HG03442 (cell line): ENCODE data around the gene RCSD1.
"Not testable (repeated sequence)": the region's sequence is repeated elsewhere in the genome, so short reads cannot be mapped to it uniquely, and the experiment has no call there.

Source experiments
- ATAC-seq: cut with Tn5 transposase; IDR thresholded peaks from one replicate; pipeline ENCODE4 v1.9.1; 2021; ENCODE audit warnings: mild to moderate bottlenecking, moderate library complexity; ENCODE audit not compliant: unreplicated experiment

The RCSD1 gene

DNA sequence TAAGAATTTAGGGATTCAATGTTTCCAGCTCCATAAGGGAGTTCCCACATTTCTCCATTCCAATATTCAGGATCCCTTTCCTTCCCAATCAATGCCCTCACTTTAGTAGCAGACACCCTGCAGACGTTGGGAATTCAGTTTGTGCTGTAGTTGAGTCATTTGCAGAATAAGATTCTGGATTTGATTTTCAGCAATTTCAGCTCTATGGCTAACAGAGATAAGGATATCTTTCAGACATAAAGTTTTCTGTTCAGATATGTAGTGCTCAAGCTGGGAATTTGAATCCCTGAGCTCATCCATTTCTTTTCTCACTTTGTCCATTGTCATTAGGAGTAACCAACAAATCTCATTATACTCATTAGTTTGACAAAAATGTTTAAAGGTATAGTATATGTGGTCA lies 104.8 kb downstream of the RCSD1 start:
- no peak for ATAC-seq

DNA sequence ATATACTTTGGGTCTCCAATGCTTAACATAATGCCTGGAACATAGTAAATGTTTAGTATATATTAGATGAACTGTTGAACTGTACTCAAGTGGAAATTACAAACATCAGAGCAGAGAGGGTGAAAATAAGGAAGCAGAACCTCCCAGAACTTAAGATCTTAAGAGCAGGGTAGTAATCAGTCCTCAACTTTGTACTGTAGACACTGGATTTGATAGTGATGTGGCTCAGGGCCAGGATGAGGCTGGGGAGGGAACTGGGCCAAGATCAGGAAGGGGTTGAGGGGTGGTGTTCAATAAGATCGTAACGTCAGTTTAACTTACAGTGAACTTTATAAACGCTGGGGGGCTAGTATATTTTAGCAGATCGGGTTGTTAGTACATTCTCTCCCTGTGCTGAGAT lies 107.1 kb downstream of the RCSD1 start:
- ATAC-seq, result no peak

DNA sequence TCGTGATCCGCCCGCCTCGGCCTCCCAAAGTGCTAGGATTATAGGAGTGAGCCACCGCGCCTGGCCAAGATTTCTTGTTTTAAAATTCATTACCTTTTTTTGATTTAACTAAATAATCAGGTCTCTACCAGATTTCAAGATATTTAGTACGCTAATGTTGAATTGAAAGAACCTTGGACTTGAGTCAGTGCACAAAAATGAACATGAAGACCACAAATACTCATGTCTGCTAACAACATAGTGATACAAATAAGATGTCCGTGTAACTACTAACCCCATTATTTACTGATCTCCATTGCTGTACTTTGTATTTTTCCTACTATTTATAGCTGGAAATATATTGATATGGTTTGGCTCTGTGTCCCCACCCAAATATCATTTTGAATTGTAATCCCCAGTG lies 108.1 kb downstream of the RCSD1 start:
- ATAC-seq, result no peak

DNA sequence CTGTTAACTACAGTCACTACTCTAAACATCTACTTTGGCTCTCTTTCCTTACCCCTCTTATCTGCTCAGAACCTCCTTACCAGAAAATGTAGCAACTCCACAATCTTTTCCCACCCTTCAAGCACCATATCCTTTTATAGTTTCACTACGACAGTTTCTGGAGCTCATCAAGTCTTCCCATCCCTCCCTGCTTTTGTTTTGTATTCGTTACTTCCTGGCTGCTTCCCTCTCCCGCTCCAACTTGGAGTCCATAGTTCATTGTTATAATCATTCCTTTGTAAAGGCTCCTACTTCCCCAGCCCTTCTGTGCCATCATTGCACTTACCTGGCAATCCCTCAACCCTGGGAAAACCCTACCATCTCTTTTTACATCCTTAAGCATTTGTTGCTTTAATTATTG lies 109.7 kb downstream of the RCSD1 start:
- no peak for ATAC-seq

DNA sequence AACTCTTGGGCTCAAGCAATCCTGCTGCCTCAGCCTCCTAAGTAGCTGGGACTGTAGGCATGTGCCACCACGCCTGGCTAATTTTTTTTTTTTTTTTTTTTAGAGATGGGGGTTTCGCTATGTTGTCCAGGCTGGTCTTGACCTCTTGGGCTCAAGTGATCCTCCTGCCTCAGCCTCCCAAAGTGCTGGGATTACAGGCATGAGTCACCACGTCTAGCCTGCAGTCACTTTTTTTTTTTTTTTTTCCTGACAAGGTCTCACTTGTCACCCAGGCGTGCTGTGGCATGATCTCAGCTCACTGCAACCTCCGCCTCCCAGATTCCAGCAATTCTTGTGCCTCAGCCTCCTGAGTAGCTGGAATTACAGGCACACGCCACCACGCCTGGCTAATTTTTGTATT lies 111.1 kb downstream of the RCSD1 start:
- ATAC-seq, result not testable (repeated sequence)

DNA sequence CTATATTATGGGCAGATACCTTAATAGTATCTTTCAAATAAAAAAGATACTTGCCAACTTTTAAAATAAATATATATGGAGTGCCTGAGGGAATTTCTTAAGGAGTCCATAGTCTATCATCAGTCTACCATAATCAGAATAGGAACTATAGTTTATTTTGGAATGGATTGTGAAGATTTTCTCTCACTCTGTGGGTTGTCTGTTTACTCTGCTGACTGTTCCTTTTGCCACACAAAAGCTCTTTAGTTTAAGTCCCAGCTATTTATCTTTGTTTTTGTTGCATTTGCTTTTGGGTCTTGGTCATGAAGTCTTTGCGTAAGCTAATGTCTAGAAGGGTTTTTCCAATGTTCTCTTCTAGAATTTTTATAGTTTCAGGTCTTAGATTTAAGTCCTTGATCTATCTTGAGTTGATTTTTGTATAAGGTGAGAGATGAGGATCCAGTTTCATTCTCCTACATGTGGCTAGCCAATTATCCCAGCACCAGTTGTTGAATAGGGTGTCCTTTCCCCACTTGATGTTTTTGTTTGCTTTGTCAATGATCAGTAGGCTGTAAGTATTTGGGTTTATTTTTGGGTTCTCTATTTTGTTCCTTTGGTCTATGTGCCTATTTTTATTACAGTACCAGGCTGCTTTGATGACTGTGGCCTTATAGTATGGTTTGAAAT lies 112.5 kb downstream of the RCSD1 start:
- ATAC-seq, result not testable (repeated sequence)

DNA sequence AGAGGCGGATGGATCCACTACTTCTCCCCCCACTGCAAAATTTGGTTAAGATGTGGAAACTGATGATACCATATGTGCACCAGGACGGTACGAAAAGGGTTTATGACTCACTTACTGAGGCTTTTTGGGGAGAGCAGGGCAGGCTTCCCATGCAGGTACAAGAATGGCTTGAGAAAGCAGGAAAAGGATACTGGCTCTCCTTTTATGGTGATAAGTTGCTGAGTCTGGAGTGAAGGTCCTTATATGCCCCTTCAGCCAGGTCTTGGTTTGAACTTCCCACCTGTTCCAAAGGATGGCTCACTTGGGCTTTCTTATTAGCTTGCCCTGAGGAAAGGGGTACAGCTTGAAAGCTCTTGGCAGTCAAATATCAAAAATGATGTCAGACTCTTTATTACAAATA lies 114.9 kb downstream of the RCSD1 start:
- ATAC-seq, result no peak

DNA sequence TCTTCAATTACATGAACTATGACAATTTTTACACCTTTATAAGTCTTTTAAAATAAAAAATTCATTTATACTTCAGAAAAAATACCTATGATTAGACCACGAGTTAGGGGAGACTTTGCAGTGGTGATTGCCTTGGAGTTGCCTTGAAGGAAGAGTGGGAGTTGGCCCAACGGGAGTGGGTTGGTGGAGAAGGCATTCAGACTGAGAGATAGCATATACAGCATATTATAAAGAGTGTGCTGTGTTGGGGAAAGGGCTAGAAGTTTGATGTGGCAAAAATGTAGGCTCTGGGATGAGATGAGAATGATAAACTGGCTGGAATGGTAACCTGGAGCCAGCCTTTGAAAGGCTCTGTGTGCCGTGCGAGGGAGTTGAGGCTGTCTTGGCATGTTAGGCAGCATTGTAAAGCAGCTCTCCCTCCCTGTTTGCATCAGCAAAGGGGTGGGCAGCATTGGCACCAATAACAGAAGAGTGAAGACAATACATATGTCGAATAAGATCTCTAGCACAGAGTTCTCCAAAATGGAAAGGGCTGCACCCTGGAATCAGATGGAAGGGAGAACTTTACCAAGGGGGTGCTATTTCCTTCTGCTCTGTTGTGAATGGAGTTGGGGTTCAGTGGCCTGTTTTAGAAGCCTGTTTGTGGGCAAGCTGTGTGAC lies 116.1 kb downstream of the RCSD1 start:
- no peak for ATAC-seq

DNA sequence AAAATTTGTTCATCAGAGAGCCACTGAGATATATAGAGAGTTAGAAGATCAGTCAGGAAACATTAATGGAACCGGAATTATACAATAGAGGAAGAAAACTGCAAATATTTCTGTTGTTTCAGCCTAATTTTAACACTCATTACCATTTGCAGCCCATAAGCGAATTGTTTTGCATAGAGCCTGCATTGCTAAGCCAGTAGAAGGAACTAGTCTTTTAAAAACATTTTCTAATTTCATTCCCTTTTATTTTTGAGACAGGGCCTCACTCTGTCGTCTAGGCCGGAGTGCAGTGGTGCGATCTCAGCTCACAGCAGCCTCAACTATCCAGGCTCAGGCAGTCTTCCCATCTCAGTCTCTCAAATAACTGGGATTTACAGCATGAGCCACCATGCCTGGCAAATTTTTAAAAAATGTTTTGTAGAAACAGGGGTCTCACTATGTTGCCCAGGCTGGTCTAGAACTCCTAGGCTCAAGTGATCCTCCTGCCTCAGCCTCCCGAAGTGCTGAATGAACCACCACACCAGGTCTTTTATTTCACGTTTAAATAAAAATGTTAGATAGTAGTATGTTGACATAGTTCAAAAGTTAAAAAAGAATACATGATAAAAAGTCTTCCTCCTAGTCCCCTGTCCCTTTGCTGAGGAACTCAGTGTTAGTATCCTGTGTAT lies 117.1 kb downstream of the RCSD1 start:
- ATAC-seq, result peak; percentile 37

DNA sequence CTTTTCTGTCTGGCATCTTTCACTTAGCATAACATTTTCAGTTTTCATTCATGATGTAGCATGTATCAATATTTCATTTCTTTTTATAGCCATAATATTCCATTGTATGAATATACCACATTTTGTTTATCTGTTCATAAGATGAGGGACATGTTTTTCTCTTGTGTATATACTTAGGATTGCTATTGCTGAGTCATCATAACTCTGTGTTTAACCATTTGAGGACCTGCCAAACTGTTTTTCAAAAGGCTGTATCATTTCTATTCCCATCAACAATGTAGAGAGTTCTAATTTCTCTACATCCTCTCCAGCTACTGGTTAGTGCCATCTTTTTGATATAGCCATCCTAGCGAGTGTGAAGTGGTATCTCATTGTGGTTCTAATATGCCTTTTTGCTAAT lies 118.0 kb downstream of the RCSD1 start:
- ATAC-seq, result no peak

DNA sequence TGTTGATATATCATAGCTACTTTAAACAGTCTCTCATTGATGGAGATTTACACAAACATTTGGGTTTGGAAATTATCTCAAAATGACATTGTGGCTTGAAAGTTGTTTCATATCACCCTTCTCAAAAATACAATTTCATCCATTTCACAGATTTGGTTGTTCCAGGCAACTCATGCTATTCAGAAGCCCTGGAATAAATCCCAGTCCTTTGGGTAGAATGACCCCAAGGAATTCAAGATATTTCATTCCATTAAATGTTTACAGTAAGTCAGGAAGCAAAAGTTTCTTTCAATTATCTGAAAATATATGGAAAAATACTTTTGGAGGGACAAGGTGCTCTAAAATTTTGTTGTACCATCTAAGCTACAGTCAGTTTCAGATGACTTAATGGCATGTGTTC lies 118.9 kb downstream of the RCSD1 start:
- ATAC-seq, result no peak

DNA sequence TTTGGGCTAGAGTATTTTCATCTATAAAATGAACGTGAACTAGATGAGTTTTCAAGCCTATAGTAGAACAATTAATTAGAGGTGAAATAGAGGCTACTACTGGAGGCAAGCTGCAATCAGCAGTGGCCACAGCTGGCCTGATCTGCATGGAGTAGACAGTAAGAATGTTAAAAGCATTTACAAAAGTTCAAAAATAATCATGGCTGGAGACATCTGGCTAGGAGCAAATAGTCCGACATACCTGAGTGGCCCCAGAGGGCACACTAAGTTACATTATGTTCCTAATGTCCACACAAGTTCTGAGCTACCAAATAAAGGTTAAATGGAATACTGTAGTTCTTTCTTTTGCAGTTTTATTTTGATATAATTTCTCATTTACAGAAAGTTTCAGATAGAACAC lies 119.7 kb downstream of the RCSD1 start:
- ATAC-seq, result no peak

DNA sequence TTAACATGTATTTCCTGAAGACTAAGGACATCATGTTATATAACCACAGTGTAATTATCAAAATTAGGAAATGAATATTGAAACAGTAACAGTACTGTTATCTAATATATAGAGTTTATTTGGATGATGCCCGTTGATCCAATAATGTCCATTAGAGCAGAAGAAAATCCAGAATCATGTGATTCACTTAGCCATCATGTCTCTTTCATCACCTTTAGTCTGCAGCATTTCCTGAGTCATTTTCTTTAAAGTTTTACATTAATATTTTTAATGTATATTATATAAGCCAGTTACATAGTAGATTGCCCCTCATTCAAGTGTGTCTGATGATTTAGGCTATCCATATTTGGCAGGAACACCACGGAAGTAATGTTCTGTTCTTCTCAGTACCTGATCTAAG lies 120.6 kb downstream of the RCSD1 start:
- ATAC-seq, result no peak

DNA sequence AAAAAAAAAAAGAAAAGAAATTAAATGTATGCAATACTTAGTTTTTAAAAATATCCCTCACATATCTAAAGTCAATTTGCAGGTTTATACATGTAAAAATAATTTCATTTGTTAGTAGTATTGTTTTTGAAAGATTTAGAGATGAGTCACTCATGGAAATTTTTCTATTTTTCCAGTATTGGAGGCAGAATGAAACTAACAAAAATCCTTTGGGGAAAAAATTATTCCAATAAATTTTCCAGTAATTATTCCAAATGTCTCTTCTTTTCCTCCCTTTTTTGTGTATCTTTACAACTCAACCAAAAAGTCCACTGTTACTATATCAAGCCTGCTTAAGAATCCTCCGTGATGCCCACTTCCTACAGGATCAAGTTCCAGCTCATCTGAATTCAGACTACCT lies 121.6 kb downstream of the RCSD1 start:
- no peak for ATAC-seq

DNA sequence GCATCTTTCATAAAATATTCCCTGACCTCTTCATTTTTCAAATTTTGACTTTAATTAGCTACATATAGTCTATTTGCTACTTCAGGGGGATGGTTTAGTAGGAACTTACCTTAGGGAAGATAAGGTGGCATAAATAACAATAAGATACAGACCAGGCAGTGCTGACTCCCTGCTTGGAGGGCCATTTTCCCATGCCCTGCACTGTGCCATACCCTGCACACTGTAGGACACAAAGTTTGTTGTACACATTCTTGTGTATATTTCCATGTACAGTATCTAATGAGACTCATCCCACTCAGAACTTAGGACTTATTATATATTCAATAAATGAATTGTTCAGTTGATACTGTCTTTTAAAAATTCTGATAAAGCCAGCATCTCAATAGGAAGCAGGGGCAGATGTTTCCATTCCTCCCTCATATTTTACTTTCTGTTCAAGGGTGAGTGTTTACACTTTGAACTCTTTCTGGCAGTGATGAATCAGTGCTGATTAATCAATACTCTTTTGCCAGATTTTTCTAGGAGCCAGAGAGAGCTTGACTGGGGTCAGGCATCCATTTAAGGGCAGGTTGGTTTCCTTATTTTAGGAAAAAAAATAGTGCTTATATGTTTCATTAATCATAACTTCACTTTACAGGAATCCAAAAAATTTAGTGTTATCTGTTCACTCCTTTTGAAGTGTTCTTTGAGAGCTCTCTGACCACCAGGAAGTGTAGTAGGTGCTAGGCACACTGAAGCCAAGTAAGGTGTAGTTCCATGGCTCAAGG lies 122.4 kb downstream of the RCSD1 start:
- ATAC-seq, result no peak

DNA sequence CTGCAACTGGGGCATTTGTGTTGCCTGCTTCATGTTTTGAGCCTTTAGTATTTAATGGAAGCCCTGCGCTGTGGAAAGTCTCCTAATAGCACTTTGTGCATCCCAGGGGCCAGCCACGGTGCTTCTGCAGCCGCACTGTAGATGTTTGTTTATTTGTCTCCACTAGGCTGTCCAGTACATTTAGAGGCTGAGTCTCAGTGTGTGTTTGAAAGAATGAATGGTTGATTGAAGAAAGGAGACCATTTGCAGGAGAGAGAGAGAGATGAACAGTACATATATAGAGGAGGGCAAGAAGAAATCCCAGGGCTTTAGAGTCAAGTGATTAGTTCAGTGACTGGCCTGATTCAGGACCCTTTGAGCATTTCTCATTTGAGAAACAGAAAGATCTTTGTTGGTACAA lies 125.6 kb downstream of the RCSD1 start:
- ATAC-seq, result no peak
